GM19023 (cell line): ENCODE results near the gene PFN3.

Experiments
- ATAC-seq: cut with Tn5 transposase; IDR thresholded peaks from one replicate; pipeline ENCODE4 v1.9.1; 2021; ENCODE audit warnings: mild to moderate bottlenecking, moderate library complexity; ENCODE audit not compliant: unreplicated experiment

Gene PFN3

GRCh38 chr5:177438468-177438867 is 38.0 kb upstream of the PFN3 start:
- no peak for ATAC-seq

GRCh38 chr5:177437623-177438022 is 37.2 kb upstream of the PFN3 start:
- ATAC-seq: no peak

- no peak for ATAC-seq
These were observed 35.5 kb upstream of the PFN3 start for GRCh38 chr5:177435847-177436536.

- ATAC-seq: no peak
These were observed 34.7 kb upstream of the PFN3 start for GRCh38 chr5:177434942-177435738.

- ATAC-seq: no peak
These were observed 34.0 kb upstream of the PFN3 start for GRCh38 chr5:177434437-177434836.

- ATAC-seq: no peak
These were observed 33.3 kb upstream of the PFN3 start for GRCh38 chr5:177433658-177434217.

GRCh38 chr5:177432839-177433657 is 32.6 kb upstream of the PFN3 start:
- no peak for ATAC-seq

GRCh38 chr5:177432143-177432838 is 31.8 kb upstream of the PFN3 start:
- ATAC-seq: peak; percentile 2

- peak; percentile 41 for ATAC-seq
These were observed 31.1 kb upstream of the PFN3 start for GRCh38 chr5:177431317-177432142.

GRCh38 chr5:177430972-177431316 is 30.5 kb upstream of the PFN3 start:
- no peak for ATAC-seq

- no peak for ATAC-seq
These were observed 29.9 kb upstream of the PFN3 start for GRCh38 chr5:177430140-177430951.

- no peak for ATAC-seq
These were observed 29.0 kb upstream of the PFN3 start for GRCh38 chr5:177429248-177430040.

- ATAC-seq: no peak
These were observed 28.2 kb upstream of the PFN3 start for GRCh38 chr5:177428574-177429217.

- ATAC-seq: no peak
These were observed 27.6 kb upstream of the PFN3 start for GRCh38 chr5:177427919-177428573.

- no peak for ATAC-seq
These were observed 26.9 kb upstream of the PFN3 start for GRCh38 chr5:177427211-177427822.

- ATAC-seq: peak; percentile 5
These were observed 26.2 kb upstream of the PFN3 start, which contains the start of gene GRK6 for GRCh38 chr5:177426566-177427210. Gene GRK6, plus strand, starts transcription at chr5:177426676. Its CDS starts 170 bp downstream, at chr5:177426846.
